Type B pancreatic cell (in vitro differentiated cells): ENCODE data around the gene PLXNA1. TPM values are rescaled to one million over a fixed set of nuclear protein-coding genes. Genes with fewer than 3 reads are reported as not detected.

Experiments used
- DNase-seq: peaks from one replicate; pipeline ENCODE4 v3.0.0; 2021; ENCODE audit warnings: mixed read lengths; ENCODE audit not compliant: unreplicated experiment; ENCODE audit errors: extremely low spot score
- H3K27ac Mint-ChIP-seq: 2 replicates; pipeline ENCODE4 v1.8.0; 2021; ENCODE audit warnings: mild to moderate bottlenecking, mixed read lengths
- H3K27me3 Mint-ChIP-seq: 2 replicates; pipeline ENCODE4 v1.8.0; 2021; ENCODE audit warnings: mixed read lengths
- H3K36me3 Mint-ChIP-seq: 2 replicates; pipeline ENCODE4 v1.8.0; 2021; ENCODE audit warnings: mixed read lengths
- H3K4me1 Mint-ChIP-seq: one replicate; pipeline ENCODE4 v1.8.0; 2021; ENCODE audit warnings: mixed read lengths; ENCODE audit not compliant: unreplicated experiment
- H3K4me3 Mint-ChIP-seq: 2 replicates; pipeline ENCODE4 v1.8.0; 2021; ENCODE audit warnings: mild to moderate bottlenecking, mixed read lengths
- H3K9me3 Mint-ChIP-seq: 2 replicates; pipeline ENCODE4 v1.8.0; 2021; ENCODE audit warnings: mixed read lengths
- long read RNA-seq: library from polyadenylated mRNA; unstranded; transcript quantifications from one replicate; pipeline ENCODE4 v2.0.0, GENCODE V29; 2020
- total RNA-seq: library from RNA; stranded (reverse); gene quantifications from 2 replicates; pipeline ENCODE4 v1.2.1, GENCODE V29; 2021; ENCODE audit warnings: low replicate concordance
- TF ChIP-seq, protein P1 (sequence below): fragments of 200-600 bp; sonication (generic); conservative IDR thresholded peaks from 2 replicates; pipeline ENCODE4 v1.5.0; 2021; ENCODE audit warnings: antibody characterized with exemption, mild to moderate bottlenecking

Gene PLXNA1
- 55.9 and 59.2 TPM in 2 replicates for total RNA-seq
- long read RNA-seq, partial matches to known transcripts = 0 of 16 reads
- long read RNA-seq, other reads (novel, unspliced or antisense) = 16 of 16 reads

DNA sequence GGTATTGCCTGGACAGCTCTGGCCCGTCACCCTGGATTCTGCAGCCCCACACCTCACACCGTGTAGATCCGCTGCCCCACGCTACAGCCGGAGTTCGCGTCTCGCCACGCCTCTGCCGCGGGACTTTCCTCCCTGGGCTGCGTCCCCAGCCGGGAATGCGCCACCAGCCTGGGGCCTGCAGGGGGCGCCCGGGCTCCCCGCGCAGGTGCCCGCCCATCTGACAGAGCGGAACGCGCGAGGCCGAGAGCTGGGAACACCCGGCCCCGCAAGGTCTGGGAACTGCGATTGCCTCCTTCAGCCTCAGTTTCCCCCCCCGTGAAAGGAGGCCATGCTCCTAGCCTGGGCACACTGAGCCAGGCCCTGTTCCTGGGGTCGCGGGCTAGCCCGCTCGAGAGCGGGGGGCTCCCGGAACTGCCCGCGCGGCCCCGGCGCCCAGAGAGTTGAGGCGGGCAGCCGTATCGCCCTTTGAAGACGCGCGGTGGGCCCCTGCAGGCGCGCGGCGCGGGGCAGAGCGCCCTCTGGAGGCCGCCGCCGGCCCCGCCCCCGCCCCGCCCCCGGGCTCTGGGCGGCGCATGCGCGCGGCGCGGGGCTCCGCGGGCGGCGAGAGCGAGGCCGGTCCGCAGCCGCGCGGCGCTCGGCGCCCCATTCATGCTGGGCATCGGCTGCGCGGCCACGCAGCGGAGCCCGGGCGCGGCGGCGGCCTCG lies at the start of gene PLXNA1:
Gene PLXNA1 (plus strand): TSS at position 645 of the 705 bp plus-strand sequence. CDS start 5,479 bp downstream, outside the sequence.
- DNase-seq = peak; percentile 85
- Mint-ChIP-seq H3K27me3 (peaks cover 26% of the 10 kb centered on the region), H3K4me3 (peak within 1 kb of the TSS; percentile 81), H3K9me3 (no peaks in the 10 kb centered on the region), H3K4me1 (peaks cover 8% of the 10 kb centered on the region), H3K36me3 (no peaks in the 10 kb centered on the region), H3K27ac (peak within 1 kb of the TSS; percentile 43)
- TF ChIP-seq, protein P1, sequence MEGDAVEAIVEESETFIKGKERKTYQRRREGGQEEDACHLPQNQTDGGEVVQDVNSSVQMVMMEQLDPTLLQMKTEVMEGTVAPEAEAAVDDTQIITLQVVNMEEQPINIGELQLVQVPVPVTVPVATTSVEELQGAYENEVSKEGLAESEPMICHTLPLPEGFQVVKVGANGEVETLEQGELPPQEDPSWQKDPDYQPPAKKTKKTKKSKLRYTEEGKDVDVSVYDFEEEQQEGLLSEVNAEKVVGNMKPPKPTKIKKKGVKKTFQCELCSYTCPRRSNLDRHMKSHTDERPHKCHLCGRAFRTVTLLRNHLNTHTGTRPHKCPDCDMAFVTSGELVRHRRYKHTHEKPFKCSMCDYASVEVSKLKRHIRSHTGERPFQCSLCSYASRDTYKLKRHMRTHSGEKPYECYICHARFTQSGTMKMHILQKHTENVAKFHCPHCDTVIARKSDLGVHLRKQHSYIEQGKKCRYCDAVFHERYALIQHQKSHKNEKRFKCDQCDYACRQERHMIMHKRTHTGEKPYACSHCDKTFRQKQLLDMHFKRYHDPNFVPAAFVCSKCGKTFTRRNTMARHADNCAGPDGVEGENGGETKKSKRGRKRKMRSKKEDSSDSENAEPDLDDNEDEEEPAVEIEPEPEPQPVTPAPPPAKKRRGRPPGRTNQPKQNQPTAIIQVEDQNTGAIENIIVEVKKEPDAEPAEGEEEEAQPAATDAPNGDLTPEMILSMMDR = peak; percentile 95

DNA sequence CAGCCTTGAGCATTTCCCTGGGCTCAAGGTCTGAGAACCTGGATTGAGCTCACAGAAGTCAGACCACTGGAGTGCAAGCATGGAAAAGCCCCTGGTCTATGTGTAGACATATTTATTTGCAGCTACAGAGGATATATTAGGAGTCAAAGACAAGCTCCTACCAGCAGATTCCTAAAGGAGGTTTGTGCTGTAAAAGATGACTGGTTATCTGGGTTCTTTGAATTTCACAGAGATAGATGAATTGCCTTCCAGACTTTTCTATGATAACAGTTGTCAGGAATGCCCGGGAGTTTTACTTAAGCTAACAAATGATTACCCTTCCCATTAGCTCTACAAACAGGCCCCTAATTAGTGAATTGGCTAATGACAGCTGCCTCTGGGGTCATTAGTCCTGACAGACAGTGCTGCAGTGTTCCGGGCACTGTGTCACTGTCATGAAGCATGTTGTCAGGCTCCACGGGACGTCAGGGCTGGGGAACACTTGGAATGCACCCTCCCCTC lies 48.8 kb upstream of the PLXNA1 start:
- Mint-ChIP-seq H3K27me3 (peaks cover 40% of the 10 kb centered on the region), H3K4me3 (peak overlapping the region; percentile 9), H3K36me3 (no peaks in the 10 kb centered on the region), H3K27ac (no peak overlapping the region), H3K4me1 (peaks cover 20% of the 10 kb centered on the region), H3K9me3 (no peaks in the 10 kb centered on the region)
- no peak for DNase-seq
- TF ChIP-seq, protein P1 = no peak

DNA sequence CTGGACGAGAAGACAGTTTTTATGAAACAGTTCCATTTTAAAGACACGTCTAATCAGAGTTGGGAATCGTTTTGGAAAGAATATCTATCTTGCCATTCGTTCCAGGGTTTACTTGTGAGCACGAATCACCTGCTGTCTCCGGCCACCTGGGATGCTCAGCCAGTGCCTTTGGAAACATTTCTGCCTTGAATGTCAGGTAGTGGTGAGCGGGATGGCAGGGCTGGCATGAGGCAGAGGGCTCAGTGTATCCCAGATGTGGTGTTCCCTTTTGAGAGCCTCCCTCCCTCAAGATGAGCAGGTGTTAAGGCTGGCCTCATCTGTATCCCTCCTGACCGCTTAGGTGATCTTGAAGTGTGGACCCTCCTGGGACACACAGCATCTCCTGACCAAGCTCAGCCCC lies 47.9 kb upstream of the PLXNA1 start:
- peaks cover 32% of the 10 kb centered on the region for H3K27me3 Mint-ChIP-seq
- peaks cover 20% of the 10 kb centered on the region for H3K4me1 Mint-ChIP-seq
- no peaks in the 10 kb centered on the region for H3K36me3 Mint-ChIP-seq
- H3K9me3 Mint-ChIP-seq = no peaks in the 10 kb centered on the region
- DNase-seq = no peak
- no peak overlapping the region for H3K4me3 Mint-ChIP-seq
- TF ChIP-seq, protein P1 = no peak
- H3K27ac Mint-ChIP-seq = no peak overlapping the region

DNA sequence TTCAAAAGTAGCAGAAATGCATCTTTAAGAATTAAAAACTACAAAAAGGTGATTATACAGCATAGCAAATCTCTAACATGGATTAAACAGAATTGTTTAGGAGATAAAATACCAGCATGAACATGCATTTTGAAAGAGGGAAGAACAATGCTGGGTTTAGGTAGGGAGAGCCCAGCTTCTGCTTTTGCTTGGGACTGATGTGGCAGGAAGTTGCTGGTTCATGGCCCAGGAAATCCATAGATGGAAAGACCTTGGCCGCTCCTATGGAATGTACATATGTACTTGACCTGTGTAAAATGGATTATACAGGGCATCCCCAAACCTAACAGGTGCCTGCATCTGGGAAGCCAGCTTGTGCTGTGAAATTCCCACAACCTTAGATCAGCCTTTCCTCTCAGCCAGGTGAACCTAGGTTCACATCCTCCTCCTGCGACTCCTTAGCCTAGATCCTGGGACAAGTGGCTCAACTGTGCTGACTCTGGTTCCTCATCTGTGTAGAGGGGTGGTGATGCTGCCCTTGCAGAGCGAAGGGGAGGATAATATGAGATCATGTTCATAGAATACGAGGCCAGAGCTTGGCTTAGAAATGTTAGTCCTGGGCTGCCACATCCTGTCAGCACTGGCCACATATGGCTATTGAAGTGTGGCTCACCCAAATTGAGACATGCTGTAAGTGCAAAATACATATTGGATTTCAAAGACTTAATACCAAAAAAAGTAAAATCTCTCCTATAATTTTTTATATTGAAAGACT lies 47.0 kb upstream of the PLXNA1 start:
- TF ChIP-seq, protein P1 = no peak
- DNase-seq = no peak
- no peaks in the 10 kb centered on the region for H3K9me3 Mint-ChIP-seq
- peaks cover 30% of the 10 kb centered on the region for H3K27me3 Mint-ChIP-seq
- no peak overlapping the region for H3K27ac Mint-ChIP-seq
- peaks cover 20% of the 10 kb centered on the region for H3K4me1 Mint-ChIP-seq
- H3K36me3 Mint-ChIP-seq = no peaks in the 10 kb centered on the region
- no peak overlapping the region for H3K4me3 Mint-ChIP-seq

DNA sequence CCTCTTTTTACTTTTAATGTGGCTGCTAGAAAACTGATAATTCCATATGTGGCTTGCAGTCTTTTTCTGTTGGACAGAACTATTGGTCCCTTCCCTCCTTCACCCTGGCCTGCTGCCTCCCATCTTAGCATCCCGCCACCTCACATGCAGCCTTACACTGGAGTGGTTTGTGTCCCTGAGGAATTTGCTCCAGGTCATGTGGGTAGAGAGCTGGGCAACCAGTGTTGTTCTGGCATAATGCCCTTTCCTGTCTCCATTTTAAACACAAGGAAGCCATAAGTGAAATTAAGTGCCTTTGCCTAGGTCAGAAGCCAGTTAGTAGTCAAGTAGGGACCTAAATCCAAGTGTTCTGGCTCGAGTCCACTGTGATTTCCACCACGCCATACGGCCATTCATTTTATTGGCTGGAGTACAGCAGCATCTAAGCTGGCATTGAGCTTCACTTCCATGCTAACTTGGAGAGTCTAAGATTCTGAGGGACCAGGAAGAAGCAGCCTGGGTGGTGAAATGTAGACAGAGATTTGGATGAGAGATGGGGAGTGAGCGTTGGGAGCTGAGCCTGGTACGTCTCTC lies 46.0 kb upstream of the PLXNA1 start:
- TF ChIP-seq, protein P1 = no peak
- H3K4me3 Mint-ChIP-seq = no peak overlapping the region
- peaks cover 30% of the 10 kb centered on the region for H3K27me3 Mint-ChIP-seq
- H3K27ac Mint-ChIP-seq = no peak overlapping the region
- no peak for DNase-seq
- peaks cover 20% of the 10 kb centered on the region for H3K4me1 Mint-ChIP-seq
- no peaks in the 10 kb centered on the region for H3K36me3 Mint-ChIP-seq
- H3K9me3 Mint-ChIP-seq = no peaks in the 10 kb centered on the region
